GM12865 (cell line): ENCODE measurements around the gene WHAMM.

ENCODE experiments used
- DNase-seq: peaks from one replicate; pipeline ENCODE4 v3.0.0; 2010; ENCODE audit warnings: low read depth
- H3K4me3 ChIP-seq: 2 replicates; pipeline ENCODE4 v1.5.1; 2011; ENCODE audit warnings: mild to moderate bottlenecking, low read depth, low read length, control low read depth
- TF ChIP-seq, protein P1 (sequence below): IDR thresholded peaks from 2 replicates; pipeline ENCODE4 v1.5.1; 2011; ENCODE audit warnings: low read length, control low read depth, low read depth, inconsistent platforms; ENCODE audit not compliant: insufficient read depth; ENCODE audit errors: missing control alignments

Gene WHAMM

DNA sequence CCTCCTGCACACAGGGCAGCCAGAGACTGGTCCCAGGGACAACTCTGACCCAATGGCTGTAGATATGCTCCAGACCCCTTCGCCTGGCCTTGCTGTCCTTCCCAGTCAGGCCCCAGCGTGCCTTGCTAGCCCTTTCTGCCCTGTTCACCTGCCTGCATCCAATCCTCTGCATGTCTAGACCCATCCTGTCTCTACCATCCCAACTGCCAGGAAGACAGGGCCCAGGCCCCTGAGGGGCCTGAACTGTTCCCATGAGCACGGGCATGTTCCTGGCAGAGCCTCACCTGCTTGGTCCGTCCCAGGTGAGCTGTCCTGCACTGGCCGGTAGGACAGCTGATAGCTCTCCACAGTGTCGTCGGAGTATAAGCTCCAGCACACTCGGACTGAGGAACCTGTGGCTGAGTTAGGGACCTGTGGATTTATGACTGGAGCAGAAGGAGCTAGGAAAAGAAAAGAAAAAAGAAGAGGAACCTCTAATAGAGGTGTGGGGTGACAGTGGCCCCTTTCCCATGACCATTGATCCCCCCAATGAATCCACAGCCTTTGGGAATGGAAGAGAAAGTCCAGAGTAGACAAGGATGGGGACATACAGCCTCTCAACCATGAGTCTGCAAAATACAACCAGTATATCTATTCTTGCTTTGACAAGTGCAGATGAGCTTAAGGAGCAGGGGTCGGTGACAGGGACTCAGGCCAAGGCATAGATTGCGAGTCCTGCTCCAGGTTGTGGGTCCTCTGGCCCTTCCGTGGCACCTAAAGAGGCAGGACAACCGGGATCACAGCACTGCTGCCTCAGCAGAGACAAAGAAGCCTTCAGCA lies 37.4 kb upstream of the WHAMM start:
- no peak for DNase-seq
- TF ChIP-seq, protein P1, sequence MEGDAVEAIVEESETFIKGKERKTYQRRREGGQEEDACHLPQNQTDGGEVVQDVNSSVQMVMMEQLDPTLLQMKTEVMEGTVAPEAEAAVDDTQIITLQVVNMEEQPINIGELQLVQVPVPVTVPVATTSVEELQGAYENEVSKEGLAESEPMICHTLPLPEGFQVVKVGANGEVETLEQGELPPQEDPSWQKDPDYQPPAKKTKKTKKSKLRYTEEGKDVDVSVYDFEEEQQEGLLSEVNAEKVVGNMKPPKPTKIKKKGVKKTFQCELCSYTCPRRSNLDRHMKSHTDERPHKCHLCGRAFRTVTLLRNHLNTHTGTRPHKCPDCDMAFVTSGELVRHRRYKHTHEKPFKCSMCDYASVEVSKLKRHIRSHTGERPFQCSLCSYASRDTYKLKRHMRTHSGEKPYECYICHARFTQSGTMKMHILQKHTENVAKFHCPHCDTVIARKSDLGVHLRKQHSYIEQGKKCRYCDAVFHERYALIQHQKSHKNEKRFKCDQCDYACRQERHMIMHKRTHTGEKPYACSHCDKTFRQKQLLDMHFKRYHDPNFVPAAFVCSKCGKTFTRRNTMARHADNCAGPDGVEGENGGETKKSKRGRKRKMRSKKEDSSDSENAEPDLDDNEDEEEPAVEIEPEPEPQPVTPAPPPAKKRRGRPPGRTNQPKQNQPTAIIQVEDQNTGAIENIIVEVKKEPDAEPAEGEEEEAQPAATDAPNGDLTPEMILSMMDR: no peak
- no peak overlapping the region for H3K4me3 ChIP-seq

DNA sequence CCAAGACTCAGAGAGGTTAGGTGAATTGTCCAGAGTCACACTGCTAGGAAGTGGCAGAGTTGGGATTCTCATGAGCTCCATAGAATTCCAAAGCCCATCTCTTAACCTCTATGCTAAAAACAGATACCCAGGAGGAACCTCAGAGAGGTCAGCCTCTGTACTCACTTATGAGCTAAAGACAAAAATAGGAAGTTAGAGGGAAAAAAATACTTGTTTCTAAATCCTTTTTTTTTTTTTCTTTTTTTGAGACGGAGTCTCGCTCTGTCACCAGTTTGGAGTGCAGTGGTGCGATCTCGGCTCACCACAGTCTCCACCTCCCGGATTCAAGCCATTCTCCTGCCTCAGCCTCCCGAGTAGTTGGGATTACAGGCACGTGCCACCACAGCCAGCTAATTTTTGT lies 34.9 kb upstream of the WHAMM start:
- no peak overlapping the region for H3K4me3 ChIP-seq
- TF ChIP-seq, protein P1: no peak
- no peak for DNase-seq

DNA sequence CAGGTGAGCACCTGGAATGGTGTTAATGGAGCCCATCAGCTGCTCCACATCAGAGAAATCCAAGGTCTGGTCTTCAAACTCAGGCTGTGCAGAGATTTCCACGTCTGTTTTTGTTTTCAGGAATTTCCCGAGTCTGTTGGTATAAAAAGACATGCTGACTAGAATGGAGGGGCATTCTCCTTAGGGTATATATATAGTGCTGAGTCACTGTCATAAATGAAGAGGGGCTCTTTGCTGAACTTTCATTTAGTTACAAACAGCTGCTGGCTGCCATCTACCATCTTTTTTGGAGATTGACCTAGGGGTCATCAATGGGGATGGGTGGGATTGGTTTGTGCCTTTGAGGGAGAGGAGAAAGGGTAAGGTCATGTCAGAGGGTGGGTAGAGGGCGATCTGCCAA lies 30.7 kb upstream of the WHAMM start:
- no peak overlapping the region for H3K4me3 ChIP-seq
- TF ChIP-seq, protein P1: no peak
- DNase-seq: no peak

DNA sequence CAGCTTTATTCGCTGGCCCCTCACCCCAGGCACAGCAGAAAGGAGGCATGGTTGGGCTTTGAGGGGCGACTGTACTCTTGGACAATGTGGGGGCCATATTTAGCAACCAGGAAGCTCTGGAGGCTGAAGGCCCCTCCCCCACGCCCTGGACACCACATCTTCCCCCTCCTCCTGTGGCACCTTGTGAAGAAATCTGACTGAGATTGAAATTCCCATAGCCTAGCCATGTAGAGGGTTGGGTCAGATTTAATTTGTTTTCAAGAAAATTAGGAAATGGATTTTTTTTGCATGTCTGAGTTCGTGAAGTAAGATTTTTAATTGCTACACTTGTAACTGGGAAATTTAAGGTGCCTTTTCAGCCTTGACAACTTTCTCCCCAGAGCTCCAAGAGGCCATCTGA lies 28.1 kb upstream of the WHAMM start:
- DNase-seq: no peak
- TF ChIP-seq, protein P1: no peak
- no peak overlapping the region for H3K4me3 ChIP-seq

DNA sequence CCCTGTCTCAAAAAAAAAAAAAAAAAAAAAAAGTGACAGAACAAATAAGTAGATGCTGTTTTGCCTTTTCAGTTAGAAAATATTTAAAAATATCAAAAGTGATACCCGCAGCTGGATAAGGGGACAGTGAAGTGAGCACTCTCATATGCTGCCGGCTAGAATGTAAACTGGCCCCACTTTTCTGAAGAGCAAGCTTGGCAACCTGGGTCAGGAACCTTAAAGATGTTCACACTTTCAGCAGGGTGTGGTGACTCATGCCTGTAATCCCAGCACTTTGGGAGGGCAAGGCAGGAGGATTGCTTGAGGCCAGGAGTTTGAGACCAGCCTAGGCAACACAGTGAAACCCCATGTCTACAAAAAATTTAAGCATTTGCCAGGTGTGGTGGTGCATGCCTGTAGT lies 20.9 kb upstream of the WHAMM start:
- no peak overlapping the region for H3K4me3 ChIP-seq
- no peak for DNase-seq
- TF ChIP-seq, protein P1: no peak

DNA sequence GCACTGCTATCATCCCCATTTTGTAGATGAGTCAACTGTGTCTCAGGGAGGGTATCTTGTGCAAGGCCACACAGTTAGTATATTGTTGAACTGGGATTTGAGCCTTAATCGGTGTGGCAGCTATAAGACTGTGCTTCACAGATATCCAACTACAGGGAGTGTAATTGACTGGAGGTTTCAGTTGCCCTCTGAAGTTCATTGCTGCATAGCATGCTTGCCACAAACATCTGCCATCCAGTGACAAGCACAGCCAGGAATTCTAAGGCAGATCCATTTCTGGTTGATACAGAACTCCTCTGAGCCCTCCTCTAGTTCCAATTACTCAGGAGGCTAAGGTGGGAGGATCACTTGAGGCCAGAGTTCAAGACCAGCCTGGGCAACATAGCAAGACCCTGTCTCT lies 19.9 kb upstream of the WHAMM start:
- no peak for DNase-seq
- no peak overlapping the region for H3K4me3 ChIP-seq
- TF ChIP-seq, protein P1: no peak

DNA sequence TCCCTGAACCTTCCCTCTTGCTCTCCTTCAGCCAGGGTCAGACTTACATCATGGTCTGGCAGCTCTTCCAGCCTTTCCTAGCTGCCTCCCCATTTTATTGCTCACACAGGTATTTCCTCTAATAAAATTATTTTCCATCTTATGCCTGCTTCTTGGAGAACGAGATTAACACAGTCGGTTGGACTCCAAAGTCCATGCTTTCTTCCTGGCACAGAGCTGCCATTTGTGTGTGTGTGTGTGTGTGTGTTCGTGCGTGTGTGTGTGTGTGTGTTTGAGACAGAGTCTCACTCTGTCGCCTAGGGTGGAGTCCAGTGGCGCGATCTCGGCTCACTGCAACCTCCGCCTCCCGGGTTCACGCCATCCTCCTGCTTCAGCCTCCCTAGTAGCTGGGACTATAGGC lies 19.1 kb upstream of the WHAMM start:
- TF ChIP-seq, protein P1: no peak
- no peak for DNase-seq
- no peak overlapping the region for H3K4me3 ChIP-seq
